Activated naive CD8-positive, alpha-beta T cell treated with anti-CD3 and anti-CD28 coated beads for 36 hours (primary cell): Measurements from ENCODE around the gene RASGRP1. TPM values are rescaled to one million over a fixed set of nuclear protein-coding genes. Genes with fewer than 3 reads are reported as not detected.

Source experiments
- DNase-seq: peaks from one replicate; pipeline ENCODE4 v3.0.0; 2021
- H3K27ac Mint-ChIP-seq: one replicate; pipeline ENCODE4 v1.8.0; 2022; ENCODE audit warnings: mild to moderate bottlenecking, moderate library complexity, mixed read lengths
- H3K27me3 Mint-ChIP-seq: one replicate; pipeline ENCODE4 v1.8.0; 2022; ENCODE audit warnings: mild to moderate bottlenecking, mixed read lengths
- H3K36me3 Mint-ChIP-seq: one replicate; pipeline ENCODE4 v1.8.0; 2021; ENCODE audit warnings: mild to moderate bottlenecking, mixed read lengths
- H3K4me1 Mint-ChIP-seq: one replicate; pipeline ENCODE4 v1.8.0; 2021; ENCODE audit warnings: mixed read lengths
- H3K4me3 Mint-ChIP-seq: one replicate; pipeline ENCODE4 v1.8.0; 2022; ENCODE audit warnings: mild to moderate bottlenecking, moderate library complexity, mixed read lengths
- H3K9me3 Mint-ChIP-seq: one replicate; pipeline ENCODE4 v1.8.0; 2022; ENCODE audit warnings: mixed read lengths
- total RNA-seq, 2 experiments: library from RNA; stranded (reverse); gene quantifications; one replicate each; pipeline ENCODE4 v1.2.3, GENCODE V29; 2021

RASGRP1 gene
- total RNA-seq, 2 experiments from 2014 or later, result 42.7 to 46.6 TPM

GRCh38 chr15:38557921-38558320 is 6.7 kb downstream of the RASGRP1 start:
- H3K27me3 Mint-ChIP-seq, result no peaks in the 10 kb centered on the region
- peak overlapping the region; percentile 61 for H3K4me3 Mint-ChIP-seq
- H3K27ac Mint-ChIP-seq, result peak overlapping the region; percentile 95
- H3K4me1 Mint-ChIP-seq, result peaks cover 96% of the 10 kb centered on the region
- peaks cover 77% of the 10 kb centered on the region for H3K36me3 Mint-ChIP-seq
- no peak for DNase-seq
- H3K9me3 Mint-ChIP-seq, result no peaks in the 10 kb centered on the region

DNA sequence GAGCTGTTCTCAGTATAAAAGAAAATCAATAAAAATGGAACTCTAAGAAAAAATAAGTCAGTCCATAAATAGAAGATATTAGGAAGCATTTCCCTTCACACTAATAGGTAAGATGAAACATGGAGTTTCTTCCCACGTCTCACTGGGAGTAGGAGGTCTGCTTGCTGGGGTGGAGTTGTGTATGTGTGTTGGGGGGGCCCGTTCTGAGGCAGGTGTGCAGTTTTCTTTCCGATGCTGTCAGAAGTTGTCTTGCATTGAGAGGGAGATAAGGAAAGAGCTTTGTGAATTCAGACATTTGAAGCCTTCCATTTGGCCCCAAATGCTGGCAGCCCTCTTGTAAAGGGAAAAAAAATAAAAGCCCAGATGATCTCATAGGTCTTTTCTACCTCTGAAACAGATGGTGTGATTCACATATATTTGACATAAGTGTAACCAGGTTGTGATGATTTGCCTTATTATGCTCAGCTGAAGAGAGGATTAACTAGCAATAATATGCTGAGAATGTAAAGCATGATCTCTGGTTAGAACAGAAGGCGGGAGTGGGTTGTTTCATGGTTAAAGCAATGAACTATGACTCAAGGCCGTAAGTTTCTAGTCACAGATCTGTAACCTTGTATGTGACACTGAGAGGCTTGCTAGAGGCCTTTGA is 8.8 kb downstream of the RASGRP1 start:
- DNase-seq, result no peak

DNA sequence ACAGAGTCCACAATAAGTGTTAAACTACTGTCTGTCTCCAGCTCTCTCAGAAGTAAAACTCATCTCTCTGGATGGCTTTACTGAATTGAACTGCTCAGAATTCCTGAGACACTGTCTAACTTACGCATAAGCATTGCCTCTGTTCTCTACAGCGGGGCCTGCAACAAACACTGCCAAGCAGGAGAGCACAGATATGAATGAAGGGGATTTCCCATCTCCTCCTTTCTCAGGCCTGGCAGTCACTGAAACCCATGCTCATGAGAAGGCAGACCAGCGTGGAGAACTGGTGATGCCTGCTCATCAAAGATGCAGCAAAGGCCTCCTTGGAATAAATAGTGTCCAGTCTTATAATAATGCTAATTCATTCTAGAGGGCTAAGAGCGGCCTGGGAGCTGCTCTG is 10.3 kb downstream of the RASGRP1 start:
- Mint-ChIP-seq H3K4me1 (peaks cover 88% of the 10 kb centered on the region), H3K4me3 (peak overlapping the region; percentile 29), H3K9me3 (no peaks in the 10 kb centered on the region), H3K27ac (peak overlapping the region; percentile 95), H3K36me3 (peaks cover 67% of the 10 kb centered on the region), H3K27me3 (no peaks in the 10 kb centered on the region)
- peak; percentile 42 for DNase-seq

More for the DNA sequence above, 8.8 kb downstream of the RASGRP1 start:
- peaks cover 74% of the 10 kb centered on the region for H3K36me3 Mint-ChIP-seq
- peak overlapping the region; percentile 95 for H3K27ac Mint-ChIP-seq
- H3K4me3 Mint-ChIP-seq, result peak overlapping the region; percentile 51
- H3K27me3 Mint-ChIP-seq, result no peaks in the 10 kb centered on the region
- H3K9me3 Mint-ChIP-seq, result no peaks in the 10 kb centered on the region
- peaks cover 93% of the 10 kb centered on the region for H3K4me1 Mint-ChIP-seq

DNA sequence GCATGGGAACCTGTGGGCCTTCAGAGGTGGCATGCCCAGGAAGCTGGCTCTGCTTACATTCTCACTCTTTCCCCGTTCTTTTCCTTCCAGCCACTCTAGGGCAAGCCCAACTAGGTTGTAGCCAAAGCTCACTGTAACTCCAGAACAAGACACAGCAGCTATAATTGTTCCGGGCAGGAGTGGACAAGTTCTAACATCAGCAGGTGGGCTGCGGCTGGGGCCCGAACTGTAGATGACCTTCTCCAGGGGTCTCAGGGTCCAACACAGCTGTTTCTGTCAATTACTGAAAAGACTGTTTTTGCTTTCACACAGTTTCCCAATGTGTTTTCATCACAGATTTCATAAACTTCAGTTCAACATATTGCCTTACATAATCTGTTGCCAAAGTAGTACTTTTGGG is 11.5 kb downstream of the RASGRP1 start:
- H3K27me3 Mint-ChIP-seq, result no peaks in the 10 kb centered on the region
- peak overlapping the region; percentile 60 for H3K27ac Mint-ChIP-seq
- no peaks in the 10 kb centered on the region for H3K9me3 Mint-ChIP-seq
- peak overlapping the region; percentile 20 for H3K4me3 Mint-ChIP-seq
- DNase-seq, result no peak
- peaks cover 68% of the 10 kb centered on the region for H3K36me3 Mint-ChIP-seq
- H3K4me1 Mint-ChIP-seq, result peaks cover 86% of the 10 kb centered on the region

DNA sequence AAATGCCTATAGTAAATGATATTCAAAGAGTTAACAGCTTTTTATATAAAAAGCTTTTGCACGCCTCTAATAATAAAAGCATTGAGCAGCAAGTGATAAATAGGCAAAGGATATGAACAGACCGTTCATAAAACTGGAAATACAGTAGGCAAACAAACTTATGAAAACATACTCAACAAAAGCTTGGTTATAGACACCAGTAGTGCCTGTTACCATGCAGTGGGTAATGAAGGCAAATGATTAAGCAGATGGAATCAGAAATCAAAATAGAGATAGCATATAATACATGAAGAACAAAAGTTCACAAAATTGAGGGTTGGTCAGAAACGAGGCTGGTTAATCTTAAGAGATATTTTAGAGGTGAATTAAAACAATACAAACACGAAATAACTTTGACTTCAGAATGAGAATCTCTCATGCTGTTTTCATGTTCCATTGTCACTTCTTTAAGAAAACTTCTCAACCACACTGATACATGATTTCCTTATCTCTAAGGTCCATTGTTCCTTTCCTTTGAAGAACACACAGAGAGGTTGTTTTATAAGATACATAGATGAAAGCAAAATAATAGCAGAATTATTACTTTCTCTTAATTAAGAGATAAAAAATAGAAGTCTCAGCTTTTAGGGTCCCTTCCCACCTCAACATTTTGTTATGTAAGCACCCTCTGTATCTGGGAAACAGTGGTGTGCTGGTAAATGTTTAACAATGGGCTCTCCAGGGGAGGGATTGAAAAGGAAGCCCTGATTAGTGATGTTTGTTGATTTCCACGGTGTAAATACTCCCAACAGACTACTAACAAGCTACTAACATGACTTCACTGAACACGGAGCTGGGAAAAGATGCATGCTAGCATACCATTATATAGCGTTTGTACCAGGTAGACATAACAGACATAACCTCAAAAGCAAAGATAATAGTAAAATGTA is 12.6 kb downstream of the RASGRP1 start:
- Mint-ChIP-seq H3K4me1 (peaks cover 87% of the 10 kb centered on the region), H3K27ac (peak overlapping the region; percentile 78), H3K4me3 (peak overlapping the region; percentile 37), H3K27me3 (no peaks in the 10 kb centered on the region), H3K36me3 (peaks cover 68% of the 10 kb centered on the region), H3K9me3 (peaks cover 1% of the 10 kb centered on the region)
- no peak for DNase-seq

DNA sequence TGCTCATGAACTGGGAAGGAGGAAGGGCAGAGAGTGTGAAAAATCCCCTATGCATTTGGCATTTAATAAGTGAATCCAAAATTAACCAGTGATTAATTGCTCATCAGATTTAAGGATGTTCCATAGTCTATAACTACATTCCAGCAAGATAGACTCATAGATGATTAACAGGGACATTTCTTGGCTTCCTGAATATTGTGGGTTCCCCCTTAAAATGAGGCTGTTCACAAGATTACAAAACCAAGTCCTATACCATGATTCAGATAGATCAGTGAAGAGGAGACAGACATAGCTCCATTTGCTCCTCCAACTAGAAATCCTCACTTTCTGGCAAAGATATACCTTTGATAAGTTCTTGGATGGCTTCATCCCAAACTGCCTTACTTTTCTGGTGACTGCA is 15.4 kb downstream of the RASGRP1 start:
- H3K4me3 Mint-ChIP-seq, result no peak overlapping the region
- peak overlapping the region; percentile 40 for H3K27ac Mint-ChIP-seq

GRCh38 chr15:38547255-38547997 is 17.2 kb downstream of the RASGRP1 start:
- Mint-ChIP-seq H3K27ac (peak overlapping the region; percentile 71), H3K36me3 (peaks cover 70% of the 10 kb centered on the region), H3K4me3 (no peak overlapping the region), H3K9me3 (peaks cover 5% of the 10 kb centered on the region), H3K27me3 (no peaks in the 10 kb centered on the region), H3K4me1 (peaks cover 81% of the 10 kb centered on the region)
- DNase-seq, result no peak

More for the DNA sequence above, 15.4 kb downstream of the RASGRP1 start:
- Mint-ChIP-seq H3K27me3 (no peaks in the 10 kb centered on the region), H3K4me1 (peaks cover 84% of the 10 kb centered on the region), H3K36me3 (peaks cover 73% of the 10 kb centered on the region), H3K9me3 (peaks cover 3% of the 10 kb centered on the region)
- DNase-seq, result no peak

DNA sequence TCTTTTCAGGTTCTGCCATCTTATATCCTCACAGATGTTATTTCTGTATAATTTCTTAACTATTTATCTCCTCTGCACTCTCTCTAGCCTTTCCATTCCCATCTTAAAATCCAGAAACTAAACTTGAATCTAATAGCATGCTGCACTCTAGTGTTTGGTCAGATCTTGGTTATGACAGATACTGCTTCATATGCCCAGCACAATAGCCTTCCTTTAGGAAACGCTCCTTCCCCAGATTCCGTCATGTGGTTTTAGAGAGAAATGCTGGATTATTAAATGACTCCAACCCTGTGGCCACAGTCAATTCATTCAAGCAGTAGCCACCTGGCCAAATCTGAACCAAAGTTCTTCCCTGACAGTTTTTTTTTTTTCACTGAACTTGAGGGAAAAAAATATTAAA is 19.4 kb downstream of the RASGRP1 start:
- no peak for DNase-seq
- Mint-ChIP-seq H3K27ac (peak overlapping the region; percentile 17), H3K4me3 (no peak overlapping the region), H3K36me3 (peaks cover 82% of the 10 kb centered on the region), H3K9me3 (peaks cover 7% of the 10 kb centered on the region), H3K4me1 (peaks cover 83% of the 10 kb centered on the region), H3K27me3 (no peaks in the 10 kb centered on the region)

DNA sequence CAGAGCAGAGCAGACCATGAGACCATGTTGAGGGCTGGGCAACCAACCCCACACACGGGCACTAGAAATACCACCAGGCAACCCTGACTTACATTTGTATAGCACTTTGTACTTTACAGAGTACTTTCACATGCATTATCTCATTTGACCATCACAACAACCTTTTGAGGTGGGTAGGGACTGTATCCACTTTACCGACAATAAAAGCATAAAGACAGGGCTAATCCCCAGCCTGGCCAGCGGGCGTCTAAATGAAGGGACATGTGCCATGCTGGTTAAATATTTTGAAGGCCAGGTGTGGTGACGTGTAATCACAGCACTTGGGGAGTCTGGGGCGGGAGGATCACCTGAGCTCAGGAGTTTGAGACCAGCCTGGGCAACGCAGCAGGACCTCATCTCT is 23.6 kb downstream of the RASGRP1 start:
- Mint-ChIP-seq H3K4me1 (peaks cover 80% of the 10 kb centered on the region), H3K9me3 (peaks cover 6% of the 10 kb centered on the region), H3K27ac (peak overlapping the region; percentile 71), H3K36me3 (peaks cover 75% of the 10 kb centered on the region), H3K27me3 (no peaks in the 10 kb centered on the region), H3K4me3 (no peak overlapping the region)
- DNase-seq, result no peak

DNA sequence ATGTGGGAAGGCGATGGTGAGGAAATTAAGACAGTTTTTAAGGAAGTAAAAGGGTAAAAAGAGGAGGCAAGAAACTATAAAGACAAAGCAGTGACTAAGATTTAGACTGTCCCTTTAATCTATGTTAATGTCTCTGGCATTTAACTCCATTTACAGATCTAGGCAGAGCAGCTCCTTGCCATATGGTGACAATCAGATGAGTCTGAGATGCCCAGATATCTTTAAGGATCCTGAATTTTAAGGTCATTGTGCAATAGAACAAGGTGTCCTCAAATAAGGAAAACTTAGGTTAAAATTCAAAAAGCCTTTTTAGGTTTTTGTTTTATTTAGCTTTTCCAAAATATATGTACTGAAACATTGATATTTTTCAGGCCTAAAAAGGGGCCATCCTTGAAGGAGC is 24.1 kb downstream of the RASGRP1 start:
- peaks cover 81% of the 10 kb centered on the region for H3K4me1 Mint-ChIP-seq
- H3K4me3 Mint-ChIP-seq, result no peak overlapping the region
- H3K36me3 Mint-ChIP-seq, result peaks cover 77% of the 10 kb centered on the region
- H3K9me3 Mint-ChIP-seq, result peaks cover 6% of the 10 kb centered on the region
- no peak for DNase-seq
- no peaks in the 10 kb centered on the region for H3K27me3 Mint-ChIP-seq
- peak overlapping the region; percentile 71 for H3K27ac Mint-ChIP-seq

DNA sequence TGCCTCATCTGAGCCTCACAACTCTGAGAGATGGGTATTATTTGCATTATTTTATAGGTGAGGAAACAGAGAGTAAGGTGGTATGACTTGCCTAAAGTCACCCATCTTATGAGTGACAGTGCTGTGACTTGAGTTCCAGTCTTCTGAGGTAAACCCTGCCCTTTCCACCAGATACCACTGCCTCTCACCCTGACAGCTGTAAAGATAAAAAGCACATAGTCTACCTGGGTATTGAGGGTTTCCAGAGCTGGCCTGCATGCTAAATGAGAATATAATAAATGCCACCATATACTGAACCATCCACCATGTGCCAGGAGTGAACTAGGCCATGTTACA is 25.6 kb downstream of the RASGRP1 start:
- peak overlapping the region; percentile 85 for H3K27ac Mint-ChIP-seq
- H3K4me1 Mint-ChIP-seq, result peaks cover 82% of the 10 kb centered on the region
- H3K4me3 Mint-ChIP-seq, result no peak overlapping the region
- peaks cover 76% of the 10 kb centered on the region for H3K36me3 Mint-ChIP-seq
- peaks cover 4% of the 10 kb centered on the region for H3K9me3 Mint-ChIP-seq
- no peaks in the 10 kb centered on the region for H3K27me3 Mint-ChIP-seq
- no peak for DNase-seq

GRCh38 chr15:38538328-38539007 is 26.1 kb downstream of the RASGRP1 start:
- Mint-ChIP-seq H3K4me3 (peak overlapping the region; percentile 56), H3K27me3 (no peaks in the 10 kb centered on the region), H3K36me3 (peaks cover 75% of the 10 kb centered on the region), H3K27ac (peak overlapping the region; percentile 85), H3K9me3 (peaks cover 3% of the 10 kb centered on the region), H3K4me1 (peaks cover 82% of the 10 kb centered on the region)
- no peak for DNase-seq

- no peak for DNase-seq
- H3K4me3 Mint-ChIP-seq, result no peak overlapping the region
- H3K36me3 Mint-ChIP-seq, result peaks cover 79% of the 10 kb centered on the region
- no peaks in the 10 kb centered on the region for H3K9me3 Mint-ChIP-seq
- no peaks in the 10 kb centered on the region for H3K27me3 Mint-ChIP-seq
- peaks cover 86% of the 10 kb centered on the region for H3K4me1 Mint-ChIP-seq
- H3K27ac Mint-ChIP-seq, result peak overlapping the region; percentile 36
Measured at GRCh38 chr15:38536201-38536676, 28.4 kb downstream of the RASGRP1 start.

DNA sequence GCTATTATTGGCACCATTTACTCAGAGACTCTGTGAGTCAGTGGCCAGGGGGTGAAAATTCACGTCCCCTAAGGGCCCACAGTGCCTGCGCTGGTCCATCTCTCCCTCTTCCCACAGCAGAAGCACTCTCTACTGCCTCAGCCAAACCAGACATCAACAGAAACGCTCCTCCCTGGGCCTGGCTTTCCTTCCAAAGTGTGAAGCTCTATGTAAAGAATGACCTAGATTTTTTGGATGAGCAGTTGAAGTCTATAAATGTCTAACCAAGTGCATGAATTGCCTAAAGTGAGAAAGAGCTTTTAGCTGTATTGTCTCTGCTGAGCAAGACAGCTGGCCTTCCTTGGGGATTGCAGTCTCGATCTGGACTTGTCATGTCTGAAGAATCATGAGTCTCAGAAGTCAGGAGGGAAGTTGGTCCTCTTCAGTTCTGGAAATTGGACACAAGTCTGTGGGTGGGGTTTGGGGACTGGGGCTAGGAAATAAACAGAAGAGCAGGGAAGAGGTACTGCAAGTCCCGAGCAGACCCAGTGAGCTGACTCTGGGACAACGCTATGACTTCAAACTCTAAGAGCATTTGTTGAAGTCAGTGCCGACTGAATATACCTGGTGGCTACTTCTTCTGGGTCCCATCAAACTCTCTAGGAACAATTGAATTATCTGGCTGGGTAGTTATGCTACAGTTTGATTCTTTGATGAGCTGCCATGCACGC is 29.0 kb downstream of the RASGRP1 start:
- H3K27ac Mint-ChIP-seq, result peak overlapping the region; percentile 36
- H3K9me3 Mint-ChIP-seq, result no peaks in the 10 kb centered on the region
- H3K4me3 Mint-ChIP-seq, result no peak overlapping the region
- DNase-seq, result no peak
- H3K27me3 Mint-ChIP-seq, result no peaks in the 10 kb centered on the region
- peaks cover 78% of the 10 kb centered on the region for H3K36me3 Mint-ChIP-seq
- peaks cover 85% of the 10 kb centered on the region for H3K4me1 Mint-ChIP-seq
